Panc1 (cell line): ENCODE data around the gene PIK3R6.

Experiments
- POLR2AphosphoS5 ChIP-seq: IDR thresholded peaks from 2 replicates; pipeline ENCODE4 v1.6.1; 2012; ENCODE audit warnings: mild to moderate bottlenecking, low read depth, low read length, moderate library complexity
- TF ChIP-seq, protein P1 (sequence below): fragments of 450-650 bp; IDR thresholded peaks from 2 replicates; pipeline ENCODE4 v1.5.1; 2017; ENCODE audit warnings: mild to moderate bottlenecking

- TF ChIP-seq, protein P1, sequence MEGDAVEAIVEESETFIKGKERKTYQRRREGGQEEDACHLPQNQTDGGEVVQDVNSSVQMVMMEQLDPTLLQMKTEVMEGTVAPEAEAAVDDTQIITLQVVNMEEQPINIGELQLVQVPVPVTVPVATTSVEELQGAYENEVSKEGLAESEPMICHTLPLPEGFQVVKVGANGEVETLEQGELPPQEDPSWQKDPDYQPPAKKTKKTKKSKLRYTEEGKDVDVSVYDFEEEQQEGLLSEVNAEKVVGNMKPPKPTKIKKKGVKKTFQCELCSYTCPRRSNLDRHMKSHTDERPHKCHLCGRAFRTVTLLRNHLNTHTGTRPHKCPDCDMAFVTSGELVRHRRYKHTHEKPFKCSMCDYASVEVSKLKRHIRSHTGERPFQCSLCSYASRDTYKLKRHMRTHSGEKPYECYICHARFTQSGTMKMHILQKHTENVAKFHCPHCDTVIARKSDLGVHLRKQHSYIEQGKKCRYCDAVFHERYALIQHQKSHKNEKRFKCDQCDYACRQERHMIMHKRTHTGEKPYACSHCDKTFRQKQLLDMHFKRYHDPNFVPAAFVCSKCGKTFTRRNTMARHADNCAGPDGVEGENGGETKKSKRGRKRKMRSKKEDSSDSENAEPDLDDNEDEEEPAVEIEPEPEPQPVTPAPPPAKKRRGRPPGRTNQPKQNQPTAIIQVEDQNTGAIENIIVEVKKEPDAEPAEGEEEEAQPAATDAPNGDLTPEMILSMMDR: no peak
- no peak for TF ChIP-seq POLR2AphosphoS5
These were observed 91.2 kb downstream of the PIK3R6 start for GRCh38 chr17:8776248-8776647.
